ENCODE results near the gene AP1G1. TPM values are rescaled to one million over a fixed set of nuclear protein-coding genes. Genes with fewer than 3 reads are reported as not detected.
"Not testable (repeated sequence)": the region's sequence is repeated elsewhere in the genome, so short reads cannot be mapped to it uniquely, and the experiment has no call there.

The AP1G1 gene
- total RNA-seq, 1 donor from 2014 or later: 72.7 TPM

- no peak overlapping the region for H3K27ac Mint-ChIP-seq (ENCODE audit: unreplicated experiment)
- peaks cover 29% of the 10 kb centered on the region for H3K4me1 Mint-ChIP-seq (ENCODE audit: unreplicated experiment)
- H3K27me3 Mint-ChIP-seq (ENCODE audit: unreplicated experiment): no peaks in the 10 kb centered on the region
- TF ChIP-seq, protein P1, sequence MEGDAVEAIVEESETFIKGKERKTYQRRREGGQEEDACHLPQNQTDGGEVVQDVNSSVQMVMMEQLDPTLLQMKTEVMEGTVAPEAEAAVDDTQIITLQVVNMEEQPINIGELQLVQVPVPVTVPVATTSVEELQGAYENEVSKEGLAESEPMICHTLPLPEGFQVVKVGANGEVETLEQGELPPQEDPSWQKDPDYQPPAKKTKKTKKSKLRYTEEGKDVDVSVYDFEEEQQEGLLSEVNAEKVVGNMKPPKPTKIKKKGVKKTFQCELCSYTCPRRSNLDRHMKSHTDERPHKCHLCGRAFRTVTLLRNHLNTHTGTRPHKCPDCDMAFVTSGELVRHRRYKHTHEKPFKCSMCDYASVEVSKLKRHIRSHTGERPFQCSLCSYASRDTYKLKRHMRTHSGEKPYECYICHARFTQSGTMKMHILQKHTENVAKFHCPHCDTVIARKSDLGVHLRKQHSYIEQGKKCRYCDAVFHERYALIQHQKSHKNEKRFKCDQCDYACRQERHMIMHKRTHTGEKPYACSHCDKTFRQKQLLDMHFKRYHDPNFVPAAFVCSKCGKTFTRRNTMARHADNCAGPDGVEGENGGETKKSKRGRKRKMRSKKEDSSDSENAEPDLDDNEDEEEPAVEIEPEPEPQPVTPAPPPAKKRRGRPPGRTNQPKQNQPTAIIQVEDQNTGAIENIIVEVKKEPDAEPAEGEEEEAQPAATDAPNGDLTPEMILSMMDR (IDR thresholded peaks at IDR 0.05): no peak
- H3K4me3 Mint-ChIP-seq (ENCODE audit: unreplicated experiment): no peak overlapping the region
- no peaks in the 10 kb centered on the region for H3K9me3 Mint-ChIP-seq (ENCODE audit: unreplicated experiment)
- no peak for DNase-seq (ENCODE audit: extremely low spot score, unreplicated experiment)
- H3K36me3 Mint-ChIP-seq (ENCODE audit: unreplicated experiment): peaks cover 8% of the 10 kb centered on the region
Measured at GRCh38 chr16:71794018-71794417, 14.6 kb downstream of the AP1G1 start.

- no peak for DNase-seq (ENCODE audit: extremely low spot score, unreplicated experiment)
- no peaks in the 10 kb centered on the region for H3K9me3 Mint-ChIP-seq (ENCODE audit: unreplicated experiment)
Measured at GRCh38 chr16:71792176-71792575, 16.5 kb downstream of the AP1G1 start.

GRCh38 chr16:71790329-71790728, 18.3 kb downstream of the AP1G1 start:
- DNase-seq (ENCODE audit: extremely low spot score, unreplicated experiment); H3K9me3 Mint-ChIP-seq (ENCODE audit: unreplicated experiment); H3K27me3 Mint-ChIP-seq (ENCODE audit: unreplicated experiment); H3K4me3 Mint-ChIP-seq (ENCODE audit: unreplicated experiment): not testable (repeated sequence)
- H3K27ac Mint-ChIP-seq (ENCODE audit: unreplicated experiment): peak overlapping the region; percentile 54
- peaks cover 24% of the 10 kb centered on the region for H3K36me3 Mint-ChIP-seq (ENCODE audit: unreplicated experiment)
- H3K4me1 Mint-ChIP-seq (ENCODE audit: unreplicated experiment): peaks cover 21% of the 10 kb centered on the region

More at GRCh38 chr16:71792176-71792575, 16.5 kb downstream of the AP1G1 start:
- TF ChIP-seq, protein P1 (IDR thresholded peaks at IDR 0.05): no peak
- no peak overlapping the region for H3K27ac Mint-ChIP-seq (ENCODE audit: unreplicated experiment)
- no peak overlapping the region for H3K4me3 Mint-ChIP-seq (ENCODE audit: unreplicated experiment)
- H3K4me1 Mint-ChIP-seq (ENCODE audit: unreplicated experiment): peaks cover 29% of the 10 kb centered on the region
- peaks cover 20% of the 10 kb centered on the region for H3K36me3 Mint-ChIP-seq (ENCODE audit: unreplicated experiment)
- H3K27me3 Mint-ChIP-seq (ENCODE audit: unreplicated experiment): no peaks in the 10 kb centered on the region

DNA sequence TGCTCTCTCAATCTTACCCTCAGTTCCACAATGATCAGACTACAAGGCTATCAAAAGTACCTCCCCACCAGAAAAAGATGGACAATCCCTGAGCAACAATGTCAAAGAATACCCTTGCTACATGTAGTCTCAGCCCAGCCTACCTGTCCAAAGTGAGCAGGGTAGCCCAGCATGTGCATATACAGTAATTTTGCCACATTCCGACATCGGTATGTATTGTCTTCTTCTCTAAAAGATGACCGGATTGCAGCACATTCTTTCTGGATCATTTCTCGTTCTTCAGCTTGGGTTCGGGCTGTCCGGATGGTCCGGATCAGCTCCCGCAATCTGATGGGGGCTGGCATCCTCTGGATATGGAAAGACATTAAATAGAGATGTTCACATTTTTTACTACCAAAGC, 19.5 kb downstream of the AP1G1 start:
- Mint-ChIP-seq H3K27ac (ENCODE audit: unreplicated experiment) (no peak overlapping the region), H3K4me1 (ENCODE audit: unreplicated experiment) (peaks cover 19% of the 10 kb centered on the region), H3K36me3 (ENCODE audit: unreplicated experiment) (peaks cover 26% of the 10 kb centered on the region), H3K9me3 (ENCODE audit: unreplicated experiment) (no peaks in the 10 kb centered on the region), H3K27me3 (ENCODE audit: unreplicated experiment) (no peaks in the 10 kb centered on the region), H3K4me3 (ENCODE audit: unreplicated experiment) (no peak overlapping the region)
- no peak for DNase-seq (ENCODE audit: extremely low spot score, unreplicated experiment)
- TF ChIP-seq, protein P1 (IDR thresholded peaks at IDR 0.05): no peak

GRCh38 chr16:71788578-71788977, 20.1 kb downstream of the AP1G1 start:
- no peak for DNase-seq (ENCODE audit: extremely low spot score, unreplicated experiment)
- Mint-ChIP-seq H3K27ac (ENCODE audit: unreplicated experiment) (no peak overlapping the region), H3K27me3 (ENCODE audit: unreplicated experiment) (no peaks in the 10 kb centered on the region), H3K36me3 (ENCODE audit: unreplicated experiment) (peaks cover 28% of the 10 kb centered on the region), H3K9me3 (ENCODE audit: unreplicated experiment) (no peaks in the 10 kb centered on the region), H3K4me1 (ENCODE audit: unreplicated experiment) (peaks cover 19% of the 10 kb centered on the region), H3K4me3 (ENCODE audit: unreplicated experiment) (no peak overlapping the region)
- TF ChIP-seq, protein P1 (IDR thresholded peaks at IDR 0.05): no peak

DNA sequence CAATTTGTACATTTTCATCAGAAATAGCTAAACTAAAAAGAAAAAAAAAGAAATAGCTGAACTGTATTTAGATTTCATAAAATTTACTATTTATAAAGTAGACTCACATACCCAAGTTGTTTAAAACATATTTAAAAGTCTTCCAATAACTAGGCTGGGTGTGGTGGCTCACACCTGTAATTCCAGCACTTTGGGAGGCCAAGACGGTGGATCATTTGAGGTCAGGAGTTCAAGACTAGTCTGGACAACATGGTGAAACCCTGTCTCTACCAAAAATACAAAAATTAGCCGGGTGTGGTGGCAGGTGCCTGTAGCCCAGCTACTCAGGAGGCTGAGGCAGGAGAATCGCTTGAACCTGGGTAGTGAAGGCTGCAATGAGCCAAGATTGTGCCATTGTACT, 23.5 kb downstream of the AP1G1 start:
- H3K27me3 Mint-ChIP-seq (ENCODE audit: unreplicated experiment); H3K27ac Mint-ChIP-seq (ENCODE audit: unreplicated experiment); H3K4me3 Mint-ChIP-seq (ENCODE audit: unreplicated experiment); DNase-seq (ENCODE audit: extremely low spot score, unreplicated experiment); H3K4me1 Mint-ChIP-seq (ENCODE audit: unreplicated experiment); H3K9me3 Mint-ChIP-seq (ENCODE audit: unreplicated experiment): not testable (repeated sequence)
- peaks cover 31% of the 10 kb centered on the region for H3K36me3 Mint-ChIP-seq (ENCODE audit: unreplicated experiment)
